ENCODE data around the gene TTLL5. TPM values are rescaled to one million over a fixed set of nuclear protein-coding genes. Genes with fewer than 3 reads are reported as not detected.

Gene TTLL5
- total and polyA plus RNA-seq, 8 donors, result 10.1 to 48.4 (median 17.3) TPM

GRCh38 chr14:75757644-75758402 lies 96.8 kb downstream of the TTLL5 start:
- Histone ChIP-seq H3K36me3 (peaks cover 0 to 8% (median 1%) of the 10 kb centered on the region in 4 donors), H3K4me1 (no peaks in the 10 kb centered on the region), H3K9me3 (no peaks in the 10 kb centered on the region), H3K4me3 (no peak overlapping the region), H3K27me3 (no peaks in the 10 kb centered on the region), H3K27ac (no peak overlapping the region)
- intact Hi-C loops (cut with DNase I; ENCODE audit: low total_unique reads), result no loop called here
- TF ChIP-seq POLR2AphosphoS5 (IDR thresholded peaks at IDR 0.05) (no peak), CTCF (IDR thresholded peaks at IDR 0.05) (no peak), POLR2A (IDR thresholded peaks at IDR 0.05) (no peak), EP300 (IDR thresholded peaks at IDR 0.05) (no peak)
- whole genome bisulfite sequencing, 5 donors, result 90 to 96% (median 94%) methylated on average over 4 of the region's 4 CpGs
- no peak for DNase-seq

DNA sequence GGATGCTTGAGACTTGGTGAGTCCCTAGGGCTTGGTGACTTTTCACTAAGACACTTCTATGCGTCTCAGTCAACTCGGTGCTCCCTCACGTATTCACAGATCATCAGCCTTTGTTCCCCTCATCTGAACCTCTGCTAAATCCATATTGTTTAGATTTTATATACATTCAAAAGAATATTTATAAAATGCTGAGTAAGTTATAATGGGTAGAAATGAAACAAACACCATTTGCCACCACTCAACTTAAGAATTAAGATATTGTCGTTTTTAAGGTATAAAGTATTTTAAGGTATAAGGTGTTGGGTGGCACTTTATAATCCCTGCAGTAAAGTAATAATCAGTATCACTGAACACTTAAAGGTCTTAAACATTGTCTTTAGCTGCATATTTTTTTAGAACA lies 103.0 kb downstream of the TTLL5 start:
- TF ChIP-seq POLR2A (IDR thresholded peaks at IDR 0.05), result no peak
- no peak for TF ChIP-seq CTCF (IDR thresholded peaks at IDR 0.05)
- TF ChIP-seq POLR2AphosphoS5 (IDR thresholded peaks at IDR 0.05), result no peak
- TF ChIP-seq EP300 (IDR thresholded peaks at IDR 0.05), result no peak
- no peaks in the 10 kb centered on the region for H3K9me3 ChIP-seq
- intact Hi-C loops (cut with DNase I; ENCODE audit: low total_unique reads), result no loop called here
- no peak for DNase-seq
- H3K4me1 ChIP-seq, result peaks cover 0 to 11% (median 0%) of the 10 kb centered on the region in 4 donors
- 95 to 97% (median 97%) methylated on average over 4 of the region's 4 CpGs for WGBS, 5 donors
- H3K27ac ChIP-seq, result no peak overlapping the region
- peaks cover 0 to 24% (median 15%) of the 10 kb centered on the region in 4 donors for H3K36me3 ChIP-seq
- no peak overlapping the region for H3K4me3 ChIP-seq
- no peaks in the 10 kb centered on the region for H3K27me3 ChIP-seq

DNA sequence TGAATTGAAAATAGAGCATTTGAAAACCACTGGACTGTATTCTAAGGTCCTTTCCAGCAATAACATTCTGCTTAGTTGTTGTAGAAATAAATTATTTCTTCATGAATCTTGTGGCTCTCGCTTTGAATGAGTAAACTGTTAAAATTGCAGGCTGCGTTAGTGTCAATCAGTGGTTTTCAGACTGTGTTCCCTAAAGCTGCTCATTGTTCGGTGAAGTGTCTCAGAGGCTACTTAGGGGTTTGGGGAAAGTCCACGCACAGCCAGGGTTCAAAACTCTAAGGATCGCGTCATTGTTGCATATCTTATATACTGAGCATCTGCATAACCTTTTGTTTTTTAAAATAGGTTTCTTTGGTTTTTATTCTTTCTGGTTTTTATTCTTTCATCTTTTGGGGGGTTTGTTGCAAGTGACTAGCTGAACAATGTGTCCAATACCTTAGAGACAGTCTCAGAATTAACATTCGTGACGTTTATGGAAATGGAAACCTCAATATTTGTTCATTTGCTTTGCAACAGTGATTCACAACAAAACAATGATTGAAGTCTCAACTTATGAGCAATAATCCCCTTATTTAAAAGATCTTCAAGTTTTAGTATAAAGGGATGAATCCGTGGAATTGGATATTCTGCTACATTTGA lies 108.1 kb downstream of the TTLL5 start:
- peaks cover 0 to 23% (median 0%) of the 10 kb centered on the region in 4 donors for H3K4me1 ChIP-seq
- WGBS, 5 donors, result 77 to 84% (median 78%) methylated on average over 9 of the region's 9 CpGs
- H3K4me3 ChIP-seq, result no peak overlapping the region
- peak overlapping the region in 1 of 5 donors; percentile 10 for H3K27ac ChIP-seq
- TF ChIP-seq EP300 (IDR thresholded peaks at IDR 0.05), result no peak
- no peak for TF ChIP-seq CTCF (IDR thresholded peaks at IDR 0.05)
- no peak for TF ChIP-seq POLR2A (IDR thresholded peaks at IDR 0.05)
- TF ChIP-seq POLR2AphosphoS5 (IDR thresholded peaks at IDR 0.05), result no peak
- H3K27me3 ChIP-seq, result no peaks in the 10 kb centered on the region
- no peak for DNase-seq
- no peaks in the 10 kb centered on the region for H3K9me3 ChIP-seq
- intact Hi-C loops (cut with DNase I; ENCODE audit: low total_unique reads), result no loop called here
- H3K36me3 ChIP-seq, result peaks cover 0 to 33% (median 19%) of the 10 kb centered on the region in 4 donors

- no peaks in the 10 kb centered on the region for H3K9me3 ChIP-seq
- peaks cover 0 to 23% (median 0%) of the 10 kb centered on the region in 4 donors for H3K4me1 ChIP-seq
- WGBS, 5 donors, result 85 to 93% (median 86%) methylated on average over 2 of the region's 2 CpGs
- H3K4me3 ChIP-seq, result no peak overlapping the region
- intact Hi-C loops (cut with DNase I; ENCODE audit: low total_unique reads), result no loop called here
- TF ChIP-seq CTCF (IDR thresholded peaks at IDR 0.05), result no peak
- TF ChIP-seq POLR2AphosphoS5 (IDR thresholded peaks at IDR 0.05), result no peak
- no peak for TF ChIP-seq POLR2A (IDR thresholded peaks at IDR 0.05)
- TF ChIP-seq EP300 (IDR thresholded peaks at IDR 0.05), result no peak
- peaks cover 0 to 34% (median 26%) of the 10 kb centered on the region in 4 donors for H3K36me3 ChIP-seq
- peak overlapping the region in 2 of 5 donors; percentile 22 to 32 for H3K27ac ChIP-seq
- no peaks in the 10 kb centered on the region for H3K27me3 ChIP-seq
- no peak for DNase-seq
These were observed 109.6 kb downstream of the TTLL5 start for GRCh38 chr14:75770635-75771034.
